Measurements from ENCODE around the gene C1orf94.

GRCh38 chr1:34245967-34246366 is 69.3 kb downstream of the C1orf94 start:
- TF ChIP-seq CTCF (IDR thresholded peaks at IDR 0.05; ENCODE audit: borderline replicate concordance, extremely low read depth, low read length, poor library complexity, severe bottlenecking) (no peak), EZH2 (IDR thresholded peaks at IDR 0.05; ENCODE audit: borderline replicate concordance, low read depth, low read length, severe bottlenecking) (no peak)
